Uterus (tissue), 2 donors: ENCODE results near the gene LTBP1.
"Not testable (repeated sequence)": the region's sequence is repeated elsewhere in the genome, so short reads cannot be mapped to it uniquely, and the experiment has no call there.

Experiments used
- CTCF ChIP-seq, 4 experiments: fragments of 200-600 bp in 2 of 4; fragments of 450-650 bp in 2 of 4; sonication (generic) in 2 of 4; IDR thresholded peaks; one replicate each; pipeline ENCODE4 v1.5.1; 2016 to 2019; ENCODE audit warnings: antibody characterized with exemption in 4 of 4, mild to moderate bottlenecking in 2 of 4, moderate library complexity in 1 of 4
- POLR2A ChIP-seq, 2 donors: fragments of 450-650 bp; IDR thresholded peaks; one replicate each; pipeline ENCODE4 v1.6.1; 2016; ENCODE audit warnings: antibody characterized with exemption in 2 of 2, mild to moderate bottlenecking in 1 of 2, moderate library complexity in 1 of 2

GRCh38 chr2:32973772-32974171 is 27.0 kb downstream of the LTBP1 start:
- not testable (repeated sequence) for TF ChIP-seq CTCF, POLR2A (IDR thresholded peaks at IDR 0.05)
